NT2/D1 (cell line): ENCODE data around the gene TAF8.

Experiments
- SUZ12 ChIP-seq: IDR thresholded peaks from 2 replicates; pipeline ENCODE4 v1.6.1; 2011; ENCODE audit not compliant: insufficient read length, insufficient read depth; ENCODE audit errors: extremely low read depth
- YY1 ChIP-seq: IDR thresholded peaks from 2 replicates; pipeline ENCODE4 v1.6.1; 2011; ENCODE audit not compliant: insufficient read length, insufficient read depth
- ZNF274 ChIP-seq: IDR thresholded peaks from 2 replicates; pipeline ENCODE4 v1.6.1; 2011; ENCODE audit warnings: mild to moderate bottlenecking, low read depth, low read length

GRCh38 chr6:42124223-42124836 lies 74.0 kb downstream of the TAF8 start:
- TF ChIP-seq YY1 (no peak), ZNF274 (no peak), SUZ12 (no peak)
